HUES64 (cell line): ENCODE data around the gene RXFP1.

Experiments used
- H3K27ac ChIP-seq: 2 replicates; pipeline ENCODE4 v1.7.0; 2013; ENCODE audit warnings: low read depth, low read length, inconsistent platforms
- H3K27me3 ChIP-seq: 2 replicates; pipeline ENCODE4 v1.6.1; 2013; ENCODE audit warnings: mild to moderate bottlenecking, low read length; ENCODE audit not compliant: insufficient read depth
- H3K36me3 ChIP-seq: 2 replicates; pipeline ENCODE4 v1.6.1; 2013; ENCODE audit warnings: mild to moderate bottlenecking, low read length; ENCODE audit not compliant: insufficient read depth
- H3K4me1 ChIP-seq: 2 replicates; pipeline ENCODE4 v1.6.1; 2013; ENCODE audit warnings: mild to moderate bottlenecking, low read length, moderate library complexity; ENCODE audit not compliant: insufficient read depth
- H3K4me3 ChIP-seq: 2 replicates; pipeline ENCODE4 v1.5.1; 2013; ENCODE audit warnings: mild to moderate bottlenecking, low read length, moderate library complexity
- H3K9ac ChIP-seq: 2 replicates; pipeline ENCODE4 v1.6.1; 2013; ENCODE audit warnings: mild to moderate bottlenecking, low read depth, low read length
- H3K9me3 ChIP-seq: 2 replicates; pipeline ENCODE4 v1.6.1; 2013; ENCODE audit warnings: low read depth, low read length; ENCODE audit not compliant: insufficient read depth
- WGBS: fragments of 150-250, 120-280 bp; methylation state at CpG from one replicate; pipeline ENCODE4 v1.1.7; 2013; ENCODE audit warnings: missing lambda C conversion rate; 5-methylcytosine and 5-hydroxymethylcytosine counted together

Gene RXFP1

DNA sequence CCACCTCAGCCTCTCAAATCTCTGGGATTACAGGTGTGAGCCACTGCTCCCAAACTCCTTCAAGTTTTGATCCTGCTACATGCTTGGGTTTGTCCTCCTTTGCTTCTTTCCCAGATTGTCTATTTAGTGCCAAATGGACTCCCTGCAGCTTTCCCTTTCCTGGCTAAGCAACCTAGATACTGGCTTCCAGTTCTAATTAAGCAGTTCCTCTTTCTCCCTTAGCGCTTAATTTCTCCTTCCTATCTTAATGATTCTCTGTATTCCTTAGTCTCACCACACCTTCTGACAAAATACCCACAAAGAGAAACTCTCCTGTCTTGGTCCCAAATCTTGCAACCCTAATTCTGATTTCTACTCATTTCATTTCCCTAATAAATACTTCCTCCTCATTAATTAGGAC is 7.8 kb downstream of the RXFP1 start:
- Histone ChIP-seq H3K4me3 (no peak overlapping the region), H3K27me3 (no peaks in the 10 kb centered on the region), H3K4me1 (peaks cover 9% of the 10 kb centered on the region), H3K9ac (no peak overlapping the region), H3K36me3 (no peaks in the 10 kb centered on the region), H3K9me3 (no peaks in the 10 kb centered on the region), H3K27ac (no peak overlapping the region)
- WGBS = 95% methylated on average over 1 of the region's 1 CpG

DNA sequence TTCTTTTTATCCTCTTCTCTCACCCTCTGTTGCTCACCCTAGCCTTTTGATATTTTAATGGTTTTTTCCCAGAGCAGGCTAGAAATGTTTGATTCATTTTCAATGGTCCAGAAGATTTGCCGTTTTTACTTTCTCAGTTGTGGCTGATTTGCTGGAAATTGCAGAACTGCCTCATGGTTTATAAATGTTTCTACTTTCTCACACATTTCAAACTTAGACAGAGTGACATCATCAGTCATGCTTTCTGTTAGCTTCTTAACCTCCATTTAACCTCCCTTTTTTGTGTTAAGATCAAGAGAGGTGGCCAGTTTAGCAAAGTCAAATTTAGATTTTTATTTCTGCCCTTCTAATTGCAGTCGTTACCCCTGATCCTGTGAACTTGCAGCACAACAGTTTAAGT is 8.7 kb downstream of the RXFP1 start:
- Histone ChIP-seq H3K9ac (no peak overlapping the region), H3K36me3 (no peaks in the 10 kb centered on the region), H3K9me3 (no peaks in the 10 kb centered on the region), H3K27ac (no peak overlapping the region), H3K4me1 (peaks cover 9% of the 10 kb centered on the region), H3K27me3 (no peaks in the 10 kb centered on the region), H3K4me3 (no peak overlapping the region)
- 94% methylated on average over 2 of the region's 2 CpGs for WGBS

DNA sequence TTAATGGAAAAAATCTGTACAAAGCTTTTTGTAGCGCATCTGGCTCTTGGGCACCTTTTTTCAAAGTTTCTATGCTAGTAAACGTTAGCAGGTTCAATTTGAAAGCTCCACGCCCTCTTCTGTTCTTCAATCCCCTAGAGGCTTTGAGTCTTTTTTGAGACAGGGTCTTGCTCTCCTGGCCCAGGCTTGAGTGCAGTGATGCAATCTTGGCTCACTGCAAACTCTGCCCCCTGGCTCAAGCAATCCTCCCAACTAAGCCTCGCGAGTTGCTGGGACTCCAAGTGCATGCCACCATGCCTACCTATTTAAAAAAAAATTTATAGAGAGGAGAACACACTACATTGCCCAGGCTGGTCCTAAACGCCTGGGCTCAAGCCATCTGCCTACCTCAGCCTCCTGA is 9.2 kb downstream of the RXFP1 start:
- H3K4me1 ChIP-seq = peaks cover 9% of the 10 kb centered on the region
- 85% methylated on average over 6 of the region's 6 CpGs for WGBS
- no peaks in the 10 kb centered on the region for H3K27me3 ChIP-seq
- no peak overlapping the region for H3K9ac ChIP-seq
- H3K36me3 ChIP-seq = no peaks in the 10 kb centered on the region
- H3K27ac ChIP-seq = no peak overlapping the region
- no peak overlapping the region for H3K4me3 ChIP-seq
- no peaks in the 10 kb centered on the region for H3K9me3 ChIP-seq

DNA sequence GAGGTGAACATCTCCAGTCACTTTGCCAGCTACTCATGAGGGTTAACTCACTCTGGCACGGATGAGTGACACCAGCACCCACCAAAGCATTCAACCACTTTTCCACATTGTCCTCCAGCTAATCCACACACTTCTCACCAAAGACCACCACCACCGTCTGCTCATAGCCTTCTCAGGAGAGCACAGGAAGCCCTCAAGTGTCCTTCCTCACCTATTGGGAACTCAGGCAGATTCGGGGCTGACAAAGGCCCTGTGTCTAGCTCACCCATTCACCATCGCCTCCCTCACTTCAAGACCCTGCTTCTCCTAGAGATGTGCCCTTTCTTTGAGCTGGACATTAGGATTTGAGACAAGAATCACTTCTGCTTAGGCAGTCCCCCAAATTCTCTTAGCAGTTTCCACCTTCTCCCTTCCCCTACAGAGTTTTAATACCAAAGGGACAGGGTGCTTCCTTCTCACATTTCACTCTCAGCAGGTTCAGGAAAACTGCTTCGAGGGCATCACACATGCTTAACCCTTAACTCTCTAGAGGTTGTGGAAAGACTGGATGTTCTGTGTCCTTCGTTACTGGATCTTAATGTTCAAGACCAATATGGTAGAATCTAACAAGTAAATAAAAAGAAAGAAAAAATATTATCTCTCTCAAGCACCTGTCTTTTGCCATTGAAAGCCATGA is 11.0 kb downstream of the RXFP1 start:
- H3K27me3 ChIP-seq = no peaks in the 10 kb centered on the region
- no peaks in the 10 kb centered on the region for H3K36me3 ChIP-seq
- H3K9ac ChIP-seq = no peak overlapping the region
- H3K9me3 ChIP-seq = no peaks in the 10 kb centered on the region
- H3K4me1 ChIP-seq = peaks cover 10% of the 10 kb centered on the region
- H3K4me3 ChIP-seq = no peak overlapping the region
- no peak overlapping the region for H3K27ac ChIP-seq
- whole genome bisulfite sequencing = 76% methylated on average over 4 of the region's 6 CpGs

DNA sequence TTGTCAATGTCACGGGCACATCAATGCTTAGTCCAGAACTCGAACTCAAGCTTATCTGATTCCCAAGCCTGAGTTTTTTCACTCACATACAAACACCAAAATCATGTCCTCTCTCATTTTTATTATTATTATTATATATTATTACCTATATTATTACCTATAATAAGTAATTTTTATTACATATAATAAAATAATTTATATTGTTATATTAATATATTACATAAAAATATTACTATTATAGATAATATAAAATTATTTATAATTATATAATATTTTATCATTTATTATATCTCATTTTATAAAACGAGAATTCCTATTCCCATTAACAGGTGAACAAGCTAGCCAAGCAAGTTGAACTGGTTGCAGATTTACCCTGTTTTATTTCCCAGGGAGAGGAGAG is 13.0 kb downstream of the RXFP1 start:
- no peaks in the 10 kb centered on the region for H3K9me3 ChIP-seq
- no peak overlapping the region for H3K9ac ChIP-seq
- no peak overlapping the region for H3K27ac ChIP-seq
- peaks cover 13% of the 10 kb centered on the region for H3K4me1 ChIP-seq
- no peaks in the 10 kb centered on the region for H3K27me3 ChIP-seq
- 96% methylated on average over 2 of the region's 3 CpGs for WGBS
- no peak overlapping the region for H3K4me3 ChIP-seq
- no peaks in the 10 kb centered on the region for H3K36me3 ChIP-seq

DNA sequence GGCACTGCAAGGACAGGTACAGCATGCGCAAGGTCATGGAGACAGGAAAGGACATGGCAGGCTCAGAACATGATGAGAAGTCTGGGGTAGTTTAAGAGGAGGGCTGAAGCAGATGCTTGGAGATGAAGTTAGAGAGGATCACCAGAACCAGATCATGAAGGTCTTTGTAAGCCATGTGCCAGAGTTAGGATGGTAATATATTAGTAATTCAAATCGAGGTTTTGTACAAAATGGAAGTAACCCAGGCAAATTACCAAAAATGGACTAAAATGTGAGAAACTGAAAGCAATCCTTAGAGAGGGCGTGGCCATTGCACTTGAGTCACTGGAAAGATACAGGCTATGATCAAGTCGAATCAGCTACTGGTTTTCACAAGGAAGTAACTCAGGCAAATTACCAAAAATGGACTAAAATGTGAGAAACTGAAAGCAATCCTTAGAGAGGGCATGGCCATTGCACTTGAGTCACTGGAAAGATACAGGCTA is 13.5 kb downstream of the RXFP1 start:
- H3K4me3 ChIP-seq = no peak overlapping the region
- no peaks in the 10 kb centered on the region for H3K36me3 ChIP-seq
- WGBS = 93% methylated on average over 4 of the region's 4 CpGs
- no peak overlapping the region for H3K9ac ChIP-seq
- no peaks in the 10 kb centered on the region for H3K27me3 ChIP-seq
- H3K9me3 ChIP-seq = no peaks in the 10 kb centered on the region
- H3K4me1 ChIP-seq = peaks cover 13% of the 10 kb centered on the region
- H3K27ac ChIP-seq = no peak overlapping the region

DNA sequence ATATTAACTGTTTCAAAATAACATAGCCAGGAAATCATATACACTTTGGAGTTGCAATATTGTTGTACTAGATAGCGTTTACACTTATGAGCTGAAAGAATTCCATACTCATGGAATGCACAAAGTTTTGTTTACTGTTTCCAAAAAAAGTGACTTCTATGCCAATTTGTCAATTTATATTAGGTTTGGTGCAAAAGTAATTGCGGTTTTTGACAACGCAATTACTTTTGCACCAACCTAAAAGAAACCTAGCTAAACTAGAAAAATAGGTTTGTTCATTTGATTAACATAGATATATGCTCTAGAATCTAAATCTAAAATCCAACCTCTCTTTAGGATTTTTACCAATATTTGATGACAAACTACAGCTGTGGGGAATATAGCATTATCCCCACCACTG is 15.2 kb downstream of the RXFP1 start:
- H3K27ac ChIP-seq = no peak overlapping the region
- H3K4me1 ChIP-seq = peaks cover 13% of the 10 kb centered on the region
- H3K36me3 ChIP-seq = no peaks in the 10 kb centered on the region
- H3K27me3 ChIP-seq = no peaks in the 10 kb centered on the region
- no peaks in the 10 kb centered on the region for H3K9me3 ChIP-seq
- WGBS = 100% methylated on average over 1 of the region's 3 CpGs
- H3K9ac ChIP-seq = no peak overlapping the region
- no peak overlapping the region for H3K4me3 ChIP-seq

DNA sequence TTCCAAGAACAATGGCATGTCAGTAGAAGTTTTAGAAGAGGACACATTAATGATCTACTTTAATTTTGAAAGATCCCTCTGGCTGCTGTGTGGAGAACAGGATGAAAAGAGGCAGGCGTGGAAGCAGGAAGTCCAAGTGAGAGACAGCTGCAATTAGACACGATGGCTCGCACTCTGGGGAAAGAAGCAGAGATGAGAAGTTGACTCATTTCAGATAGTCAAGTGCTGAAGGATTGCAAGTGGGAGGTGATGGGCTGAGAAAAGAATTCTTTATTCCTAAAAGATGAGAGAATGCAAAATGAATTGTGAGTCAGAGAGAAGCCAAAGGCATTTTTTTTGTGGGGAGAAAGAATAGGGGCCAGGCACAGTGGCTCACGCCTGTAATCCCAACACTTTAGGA is 16.5 kb downstream of the RXFP1 start:
- 87% methylated on average over 4 of the region's 4 CpGs for WGBS
- no peaks in the 10 kb centered on the region for H3K9me3 ChIP-seq

DNA sequence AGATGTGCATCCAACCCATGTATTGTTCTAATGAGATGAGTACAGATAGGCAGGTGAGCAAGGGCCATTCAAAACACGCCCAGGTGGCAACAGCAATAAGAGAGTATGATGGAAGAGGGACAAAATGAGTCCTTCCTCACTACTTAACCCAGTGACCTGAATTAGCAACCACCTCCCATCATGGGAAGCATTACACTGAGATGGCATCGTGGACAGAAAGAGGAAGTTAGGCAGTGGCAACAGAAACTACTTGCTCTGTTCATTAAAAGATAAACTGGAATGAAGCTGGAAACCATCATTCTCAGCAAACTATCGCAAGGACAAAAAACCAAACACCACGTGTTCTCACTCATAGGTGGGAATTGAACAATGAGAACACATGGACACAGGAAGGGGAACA is 17.2 kb downstream of the RXFP1 start:
- Histone ChIP-seq H3K9ac (no peak overlapping the region), H3K27me3 (no peaks in the 10 kb centered on the region), H3K4me3 (no peak overlapping the region), H3K4me1 (peaks cover 5% of the 10 kb centered on the region; the same call in 1 of the 2 replicates), H3K36me3 (no peaks in the 10 kb centered on the region), H3K27ac (no peak overlapping the region), H3K9me3 (no peaks in the 10 kb centered on the region)
- WGBS = 92% methylated on average over 4 of the region's 4 CpGs

More for the DNA sequence above, 16.5 kb downstream of the RXFP1 start:
- Histone ChIP-seq H3K27me3 (no peaks in the 10 kb centered on the region), H3K9ac (no peak overlapping the region), H3K4me1 (peaks cover 5% of the 10 kb centered on the region; the same call in 1 of the 2 replicates), H3K36me3 (no peaks in the 10 kb centered on the region), H3K27ac (no peak overlapping the region), H3K4me3 (no peak overlapping the region)

DNA sequence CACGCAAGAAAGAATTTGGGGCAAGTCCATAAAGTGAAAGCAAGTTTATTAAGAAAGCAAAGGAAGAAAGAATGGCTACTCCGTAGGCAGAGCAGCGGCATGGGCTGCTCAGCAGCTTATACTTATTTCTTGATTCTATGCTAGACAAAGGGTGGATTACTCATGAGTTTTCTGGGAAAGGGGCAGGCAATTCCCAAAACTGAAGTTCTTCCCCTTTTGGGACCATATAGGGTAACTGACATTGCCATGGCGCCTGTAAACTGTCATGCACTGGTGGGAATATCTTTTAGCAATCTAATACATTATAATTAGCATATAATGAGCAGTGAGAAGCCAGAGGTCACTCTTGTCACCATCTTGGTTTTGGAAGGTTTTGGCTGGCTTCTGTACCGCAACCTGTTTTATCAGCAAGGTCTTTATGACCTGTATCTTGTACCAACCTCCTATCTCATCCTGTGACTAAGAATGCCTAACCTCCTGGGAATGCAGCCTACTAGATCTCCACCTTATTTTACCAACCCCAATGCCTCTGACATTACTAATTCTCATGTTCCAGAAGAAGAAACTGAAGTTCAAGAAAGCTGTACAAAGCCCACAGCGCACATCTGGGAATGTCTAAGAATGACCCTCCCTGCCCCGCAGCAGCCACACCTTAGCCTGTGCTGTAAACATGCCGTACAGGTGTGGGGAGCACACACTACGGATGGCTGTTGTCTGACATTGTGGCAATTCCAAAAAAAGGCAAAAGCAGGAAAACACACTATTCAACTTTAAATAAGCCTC is 18.6 kb downstream of the RXFP1 start:
- no peaks in the 10 kb centered on the region for H3K27me3 ChIP-seq
- H3K4me3 ChIP-seq = no peak overlapping the region
- H3K36me3 ChIP-seq = no peaks in the 10 kb centered on the region
- no peaks in the 10 kb centered on the region for H3K9me3 ChIP-seq
- H3K9ac ChIP-seq = no peak overlapping the region
- H3K27ac ChIP-seq = no peak overlapping the region
- WGBS = 81% methylated on average over 7 of the region's 9 CpGs
- H3K4me1 ChIP-seq = peaks cover 5% of the 10 kb centered on the region; the same call in 1 of the 2 replicates

DNA sequence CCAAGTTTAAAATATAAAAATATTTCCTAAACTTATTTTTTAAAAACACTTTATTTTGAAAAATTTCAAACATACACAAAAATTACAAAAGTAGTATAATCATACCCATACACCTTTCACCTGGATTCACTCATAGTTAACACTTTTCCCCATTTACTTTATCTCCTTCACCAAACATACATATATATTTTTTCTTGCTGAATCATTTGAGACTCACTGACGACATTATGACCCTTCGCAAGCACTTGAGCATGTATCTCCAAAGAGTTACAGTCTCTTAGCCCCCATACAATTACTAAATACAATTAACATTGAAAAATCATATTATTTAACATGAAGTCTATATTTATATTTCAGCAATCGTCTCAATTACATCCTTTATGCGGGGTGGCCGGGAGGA is 19.8 kb downstream of the RXFP1 start:
- Histone ChIP-seq H3K9ac (no peak overlapping the region), H3K36me3 (no peaks in the 10 kb centered on the region), H3K4me1 (peaks cover 5% of the 10 kb centered on the region; the same call in 1 of the 2 replicates), H3K27me3 (no peaks in the 10 kb centered on the region), H3K27ac (no peak overlapping the region), H3K9me3 (no peaks in the 10 kb centered on the region), H3K4me3 (no peak overlapping the region)
- WGBS = 94% methylated on average over 3 of the region's 5 CpGs
